Measurements from ENCODE around the gene ADAMTS3. TPM values are rescaled to one million over a fixed set of nuclear protein-coding genes. Genes with fewer than 3 reads are reported as not detected.
A peak's percentile ranks its signal among the peaks of the same experiment; 100 is the strongest.

ADAMTS3 gene
- total RNA-seq, 1 donor from 2014 or later, result 0.24 TPM

GRCh38 chr4:72496119-72496518 is 72.9 kb downstream of the ADAMTS3 start:
- intact Hi-C loops (cut with DNase I), result no loop called here
- no peak for DNase-seq (ENCODE audit: missing footprints)
- ATAC-seq, result no peak

GRCh38 chr4:72494156-72494555 is 74.9 kb downstream of the ADAMTS3 start:
- ATAC-seq (no peak), DNase-seq (ENCODE audit: missing footprints) (no peak)
- intact Hi-C loops (cut with DNase I), result no loop called here

GRCh38 chr4:72489267-72489666 is 79.8 kb downstream of the ADAMTS3 start:
- DNase-seq (ENCODE audit: missing footprints), result no peak
- no peak for ATAC-seq
- intact Hi-C loops (cut with DNase I), result no loop called here

GRCh38 chr4:72486991-72487390 is 82.0 kb downstream of the ADAMTS3 start:
- ATAC-seq (no peak), DNase-seq (ENCODE audit: missing footprints) (no peak)
- intact Hi-C loops (cut with DNase I), result no loop called here

- intact Hi-C loops (cut with DNase I), result no loop called here
- no peak for DNase-seq (ENCODE audit: missing footprints)
- no peak for ATAC-seq
Observed at GRCh38 chr4:72484981-72485380, 84.0 kb downstream of the ADAMTS3 start.

GRCh38 chr4:72473434-72473900 is 95.6 kb downstream of the ADAMTS3 start:
- no peak for DNase-seq (ENCODE audit: missing footprints)
- no peak for ATAC-seq
- intact Hi-C loops (cut with DNase I), result no loop called here

GRCh38 chr4:72471816-72472215 is 97.2 kb downstream of the ADAMTS3 start:
- ATAC-seq (no peak), DNase-seq (ENCODE audit: missing footprints) (no peak)
- intact Hi-C loops (cut with DNase I), result no loop called here

- intact Hi-C loops (cut with DNase I), result loop anchor here (1.0 to 2.0 kb wide), 2 partner anchors 144 to 172 kb away; no protein-coding TSS in a partner anchor
- no peak for DNase-seq (ENCODE audit: missing footprints)
- no peak for ATAC-seq
Observed at GRCh38 chr4:72468904-72469502, 100.0 kb downstream of the ADAMTS3 start.

- DNase-seq (ENCODE audit: missing footprints) (no peak), ATAC-seq (no peak)
- intact Hi-C loops (cut with DNase I), result loop anchor here (1.0 to 2.0 kb wide), 2 partner anchors 142 to 171 kb away; no protein-coding TSS in a partner anchor
Observed at GRCh38 chr4:72467633-72468032, 101.4 kb downstream of the ADAMTS3 start.

GRCh38 chr4:72463724-72464123 is 105.3 kb downstream of the ADAMTS3 start:
- intact Hi-C loops (cut with DNase I), result no loop called here
- ATAC-seq (no peak), DNase-seq (ENCODE audit: missing footprints) (no peak)

- no peak for ATAC-seq
- DNase-seq (ENCODE audit: missing footprints), result no peak
- intact Hi-C loops (cut with DNase I), result no loop called here
Observed at GRCh38 chr4:72457158-72457557, 111.9 kb downstream of the ADAMTS3 start.

GRCh38 chr4:72451349-72451748 is 117.7 kb downstream of the ADAMTS3 start:
- intact Hi-C loops (cut with DNase I), result no loop called here
- ATAC-seq (no peak), DNase-seq (ENCODE audit: missing footprints) (peak; percentile 71)

GRCh38 chr4:72449705-72450104 is 119.3 kb downstream of the ADAMTS3 start:
- intact Hi-C loops (cut with DNase I), result no loop called here
- ATAC-seq, result no peak

GRCh38 chr4:72448231-72448630 is 120.8 kb downstream of the ADAMTS3 start:
- ATAC-seq, result no peak
- intact Hi-C loops (cut with DNase I), result no loop called here

More at GRCh38 chr4:72449705-72450104, 119.3 kb downstream of the ADAMTS3 start:
- no peak for DNase-seq (ENCODE audit: missing footprints)

GRCh38 chr4:72446353-72447055 is 122.5 kb downstream of the ADAMTS3 start:
- ATAC-seq, result no peak
- no peak for DNase-seq (ENCODE audit: missing footprints)
- intact Hi-C loops (cut with DNase I), result no loop called here

More at GRCh38 chr4:72448231-72448630, 120.8 kb downstream of the ADAMTS3 start:
- no peak for DNase-seq (ENCODE audit: missing footprints)

GRCh38 chr4:72444092-72444491 is 124.9 kb downstream of the ADAMTS3 start:
- DNase-seq (ENCODE audit: missing footprints) (no peak), ATAC-seq (no peak)
- intact Hi-C loops (cut with DNase I), result no loop called here

GRCh38 chr4:72442715-72443114 is 126.3 kb downstream of the ADAMTS3 start:
- intact Hi-C loops (cut with DNase I), result no loop called here
- ATAC-seq (no peak), DNase-seq (ENCODE audit: missing footprints) (no peak)

- intact Hi-C loops (cut with DNase I), result no loop called here
- no peak for ATAC-seq
- no peak for DNase-seq (ENCODE audit: missing footprints)
Observed at GRCh38 chr4:72442147-72442546, 126.9 kb downstream of the ADAMTS3 start.

- ATAC-seq (no peak), DNase-seq (ENCODE audit: missing footprints) (no peak)
- intact Hi-C loops (cut with DNase I), result no loop called here
Observed at GRCh38 chr4:72440386-72440785, 128.6 kb downstream of the ADAMTS3 start.

GRCh38 chr4:72432975-72433374 is 136.0 kb downstream of the ADAMTS3 start:
- DNase-seq (ENCODE audit: missing footprints) (no peak), ATAC-seq (no peak)
- intact Hi-C loops (cut with DNase I), result no loop called here

All from Right ventricle myocardium inferior (tissue), 1 donor.